Activated CD4-positive, alpha-beta T cell treated with anti-CD3 and anti-CD28 coated beads for 48 hours (primary cell): Measurements from ENCODE around the gene KCNK16.

Source experiments
- DNase-seq: peaks from one replicate; pipeline ENCODE4 v3.0.0-alpha.2; 2020

The KCNK16 gene

DNA sequence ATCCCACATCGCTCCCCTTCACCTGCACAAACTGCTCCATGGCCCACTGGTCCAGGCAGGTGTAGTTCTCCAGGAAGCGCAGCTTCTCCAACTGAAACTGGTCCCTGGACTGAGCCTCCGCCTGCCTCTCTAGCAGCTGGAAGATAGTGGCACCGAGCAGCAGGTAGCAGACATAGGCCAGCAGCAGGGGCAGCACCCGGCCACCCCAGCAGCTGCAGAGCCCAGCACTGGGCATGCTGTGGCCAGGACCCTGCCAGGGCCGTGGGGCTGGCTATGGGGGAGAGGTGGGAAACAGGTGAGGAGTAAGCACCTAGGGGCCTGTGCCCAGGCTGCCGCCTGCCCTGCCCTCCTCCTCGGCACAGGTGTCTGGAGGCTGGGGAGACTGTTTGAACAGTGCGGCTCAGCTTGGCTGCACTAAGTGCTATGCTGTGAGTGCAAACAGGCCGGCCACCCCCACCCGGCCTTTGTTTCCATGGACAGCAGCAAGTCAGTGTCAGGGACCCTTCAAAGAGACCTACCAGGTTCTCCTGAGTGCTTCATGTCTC is at the start of gene KCNK16:
Gene KCNK16 (minus strand): TSS at position 397 of the 545 bp plus-strand sequence. CDS start 162 bp downstream, at position 235.
- no peak for DNase-seq

DNA sequence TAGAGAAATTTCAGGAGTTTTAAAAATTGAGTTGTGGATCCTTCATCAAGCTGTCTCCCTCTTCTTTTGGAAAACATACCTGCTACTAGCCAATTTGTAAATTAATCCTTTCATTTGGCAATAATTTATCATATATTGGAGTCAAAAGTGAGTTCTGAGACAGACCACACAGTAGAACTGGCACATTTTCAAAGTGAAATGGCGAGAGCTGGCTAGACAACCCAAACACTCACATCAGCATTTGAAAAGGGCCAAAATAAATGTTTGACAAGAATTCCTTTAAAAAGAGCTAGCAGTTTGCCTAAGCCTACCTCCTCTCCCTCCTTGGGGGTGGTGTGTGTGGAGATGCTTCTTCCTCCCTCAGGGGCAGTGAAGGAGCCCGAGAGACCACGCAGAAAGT is 47.9 kb upstream of the KCNK16 start:
- DNase-seq = no peak

DNA sequence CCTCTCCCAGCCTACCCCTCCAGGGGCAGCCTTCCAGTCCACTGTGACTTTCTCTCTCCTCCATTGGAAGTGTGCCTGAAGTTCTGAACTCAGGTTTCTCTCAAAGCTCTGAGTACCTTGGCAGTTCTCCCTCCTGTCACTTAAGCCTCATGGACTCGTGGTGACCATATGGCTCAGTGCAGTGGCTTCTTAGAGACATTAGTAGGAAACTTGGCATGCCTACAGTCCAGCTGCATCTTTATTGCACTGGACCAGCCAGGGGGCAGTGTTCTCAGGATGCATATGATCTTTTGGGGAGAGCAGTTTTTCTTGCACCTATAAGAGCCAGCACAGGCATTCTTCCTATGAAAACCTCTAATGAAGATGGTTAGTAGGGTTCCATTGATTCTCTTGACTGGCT is 47.5 kb upstream of the KCNK16 start:
- DNase-seq = no peak

DNA sequence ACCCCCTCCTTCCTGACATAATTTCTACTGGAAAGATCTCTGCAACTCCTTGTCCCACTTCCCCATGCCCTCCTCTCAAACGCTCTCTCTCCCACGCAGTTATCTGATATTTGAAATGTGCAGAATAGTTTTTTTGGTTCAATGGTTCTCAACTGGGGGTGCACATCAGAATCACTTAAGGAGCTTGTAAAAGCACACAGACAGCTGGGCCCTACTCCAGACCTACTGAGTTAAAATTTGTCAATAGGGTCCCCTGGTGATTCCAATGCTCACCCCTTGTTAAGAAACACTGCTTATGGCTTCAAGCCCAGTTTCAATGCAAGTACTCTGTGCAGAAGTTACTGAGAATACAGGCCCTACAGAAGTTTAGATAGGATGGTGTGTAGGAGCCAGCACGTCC is 45.2 kb upstream of the KCNK16 start:
- DNase-seq = no peak

- DNase-seq = no peak
Observed at GRCh38 chr6:39366931-39367618, 44.6 kb upstream of the KCNK16 start.

GRCh38 chr6:39365281-39366074 is 43.0 kb upstream of the KCNK16 start:
- no peak for DNase-seq

DNA sequence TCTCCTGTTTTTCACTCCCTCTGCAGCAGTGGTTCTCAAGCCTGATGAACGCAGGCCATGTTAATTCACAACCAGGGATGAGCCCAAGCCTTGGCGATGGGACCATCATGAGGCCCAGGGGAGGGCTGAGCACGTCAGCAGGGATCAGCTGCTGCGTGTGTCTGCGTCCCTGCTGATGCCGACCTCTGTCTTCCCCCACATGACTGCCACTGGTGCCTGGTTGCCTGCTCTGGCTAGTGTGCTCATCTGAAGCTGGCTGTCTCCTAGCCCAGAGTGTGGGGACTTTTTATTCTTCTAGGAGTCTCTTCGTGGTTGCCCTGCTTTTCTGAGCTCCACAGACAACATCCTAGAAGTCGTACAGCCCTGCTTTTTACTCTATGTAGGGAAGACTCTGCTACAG is 40.8 kb upstream of the KCNK16 start:
- no peak for DNase-seq

GRCh38 chr6:39362487-39362865 is 40.0 kb upstream of the KCNK16 start:
- DNase-seq = no peak

GRCh38 chr6:39361657-39362486 is 39.4 kb upstream of the KCNK16 start:
- peak; percentile 67 for DNase-seq

DNA sequence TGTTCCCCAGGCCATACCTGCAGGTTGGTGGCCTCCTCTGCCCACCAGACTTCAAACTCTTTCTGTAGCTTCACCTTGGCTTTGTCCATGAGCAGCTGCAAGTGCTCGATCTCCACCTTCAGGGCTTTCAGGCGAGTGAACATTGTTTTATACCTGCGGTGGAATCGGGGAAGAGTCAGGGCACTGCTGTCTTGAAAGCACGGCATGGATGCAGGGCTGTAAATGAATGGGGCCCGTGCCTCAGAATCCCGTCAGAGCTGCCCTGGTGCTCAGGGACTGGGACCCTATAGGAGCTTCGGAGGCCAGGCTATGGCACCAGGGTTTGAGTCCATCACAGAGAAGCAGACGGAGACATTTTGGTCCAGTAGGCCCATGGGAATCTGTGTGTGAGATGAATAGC is 37.9 kb upstream of the KCNK16 start:
- DNase-seq = no peak

DNA sequence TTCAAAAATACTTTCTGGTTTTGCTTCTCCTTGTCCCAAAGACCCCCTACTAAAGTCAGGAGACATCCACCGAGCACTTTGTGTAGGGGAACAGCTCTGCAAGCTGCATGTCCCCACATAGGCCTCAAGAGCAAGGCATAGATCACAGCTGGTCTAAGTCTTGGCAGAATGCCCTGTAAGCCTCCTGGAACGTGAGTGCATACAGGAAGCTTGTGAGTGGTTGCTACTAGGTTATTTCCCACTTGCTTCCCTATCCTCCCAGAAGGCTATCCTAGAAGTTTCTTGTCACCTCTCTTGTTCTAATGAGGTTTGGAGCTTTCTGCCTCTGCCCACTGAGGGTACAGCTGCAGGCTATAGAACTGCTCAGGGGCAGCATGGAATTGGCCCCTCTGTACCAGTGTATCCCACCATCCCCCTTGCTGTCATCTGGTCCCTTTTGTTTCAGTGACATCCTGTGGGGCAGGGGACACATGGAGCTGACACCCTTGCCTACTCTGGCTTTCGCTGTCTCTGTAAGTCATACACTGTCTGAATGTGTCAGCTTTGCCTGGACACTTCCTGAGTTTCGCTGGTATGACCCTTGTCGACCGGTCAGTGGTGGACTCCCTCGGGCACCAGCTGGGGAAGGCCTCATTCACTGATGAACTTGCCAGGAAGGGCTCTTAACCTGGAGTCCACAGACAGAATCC is 35.6 kb upstream of the KCNK16 start:
- DNase-seq = no peak

- no peak for DNase-seq
Observed at GRCh38 chr6:39353698-39354315, 31.3 kb upstream of the KCNK16 start.

- DNase-seq = no peak
Observed at GRCh38 chr6:39350723-39351505, 28.4 kb upstream of the KCNK16 start.

GRCh38 chr6:39348740-39349139 is 26.2 kb upstream of the KCNK16 start:
- no peak for DNase-seq

DNA sequence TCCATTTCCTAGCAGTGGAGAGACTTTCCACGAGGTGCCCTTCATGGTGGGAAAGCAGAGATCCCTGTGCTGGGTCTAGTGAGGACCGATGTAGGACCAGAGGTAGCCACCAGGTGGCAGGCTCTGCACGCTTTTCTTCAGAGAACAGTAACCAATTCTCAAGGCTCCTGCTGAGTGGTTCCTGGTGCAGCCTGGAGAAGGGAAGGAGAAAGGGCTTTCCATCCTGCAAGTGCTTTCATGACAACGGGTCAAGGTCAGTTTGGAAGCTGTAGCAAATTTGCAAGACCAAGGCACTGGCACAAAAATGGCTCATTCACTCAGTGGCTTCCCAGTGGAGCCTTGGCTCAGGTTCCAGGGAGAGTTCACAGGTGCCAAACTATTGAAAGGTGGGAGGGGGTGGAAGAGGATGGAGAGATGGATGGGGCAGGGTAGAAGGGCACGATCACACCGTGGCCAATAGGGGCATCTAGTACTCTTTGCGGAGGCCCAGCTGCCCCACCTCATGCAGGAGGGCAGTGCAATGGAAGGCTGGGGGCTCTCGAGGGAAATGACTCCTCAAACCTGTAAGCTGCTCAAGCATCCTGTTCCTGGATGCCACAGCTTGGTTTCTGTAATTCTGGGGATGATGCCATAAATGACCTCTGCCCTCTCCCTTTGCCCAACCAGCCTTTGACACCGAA is 25.5 kb upstream of the KCNK16 start:
- DNase-seq = peak; percentile 75

- no peak for DNase-seq
Observed at GRCh38 chr6:39347206-39347605, 24.7 kb upstream of the KCNK16 start.

- no peak for DNase-seq
Observed at GRCh38 chr6:39344821-39345280, 22.3 kb upstream of the KCNK16 start.

- DNase-seq = no peak
Observed at GRCh38 chr6:39343396-39343870, 20.9 kb upstream of the KCNK16 start.

DNA sequence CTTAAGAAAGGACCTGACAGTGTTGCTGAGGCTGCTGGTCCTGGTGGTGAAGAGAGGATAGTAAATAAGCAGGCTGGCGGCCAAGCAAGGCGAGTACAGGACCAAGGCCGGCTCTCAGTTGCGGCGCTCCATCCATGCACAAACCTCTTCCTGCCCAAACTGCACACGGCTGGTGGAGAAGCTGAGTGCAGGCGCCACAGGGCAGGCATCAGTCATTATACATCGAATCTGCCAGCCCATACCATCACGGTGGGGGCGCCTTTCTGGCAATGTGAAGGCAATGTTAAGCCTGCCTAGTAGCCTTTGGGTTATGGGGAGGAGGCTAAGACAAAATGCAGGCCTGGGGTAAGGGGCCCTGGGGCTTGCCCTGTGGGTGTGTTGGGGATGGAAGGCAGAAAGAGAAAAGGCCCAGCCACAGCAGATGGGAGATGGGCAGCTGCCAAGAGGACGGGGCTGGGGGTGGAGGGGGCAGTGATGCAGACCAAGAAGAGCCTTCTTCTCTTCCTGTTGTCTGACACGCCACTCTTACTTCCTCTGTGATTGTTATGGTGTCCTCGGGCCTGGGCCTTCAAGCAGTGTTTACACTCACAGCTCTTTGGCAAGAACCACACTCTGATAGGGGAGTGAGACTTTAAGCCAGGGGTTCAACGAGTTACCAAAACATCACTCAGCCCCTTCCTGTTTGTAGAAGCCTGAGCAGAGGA is 20.3 kb upstream of the KCNK16 start:
- no peak for DNase-seq

- DNase-seq = no peak
Observed at GRCh38 chr6:39341937-39342336, 19.4 kb upstream of the KCNK16 start.
